ENCODE measurements around the gene ACTRT2.

GRCh38 chr1:3007298-3008147 lies 13.7 kb upstream of the ACTRT2 start:
- TF ChIP-seq MXI1 (IDR thresholded peaks at IDR 0.05; ENCODE audit: low read depth, low read length) (no peak), SIN3A (IDR thresholded peaks at IDR 0.05; ENCODE audit: borderline replicate concordance, low read depth, low read length) (no peak), IRF3 (IDR thresholded peaks at IDR 0.05; ENCODE audit: low read depth, low read length) (no peak), USF2 (IDR thresholded peaks at IDR 0.05; ENCODE audit: borderline replicate concordance, low read depth, low read length) (no peak), REST (IDR thresholded peaks at IDR 0.05; ENCODE audit: low read depth, low read length) (no peak), CTCF (IDR thresholded peaks at IDR 0.05) (no peak), ZBTB33 (IDR thresholded peaks at IDR 0.05; ENCODE audit: borderline replicate concordance, low read depth) (no peak), RAD21 (IDR thresholded peaks at IDR 0.05; ENCODE audit: low read length) (no peak), FOSL2 (IDR thresholded peaks at IDR 0.05; ENCODE audit: borderline replicate concordance, low read depth) (no peak), NRF1 (IDR thresholded peaks at IDR 0.05; ENCODE audit: low read depth, low read length) (no peak)

Data from SK-N-SH (cell line).